AG08396 (cell line): ENCODE results near the gene PAGE2B.
"Not testable (repeated sequence)": the region's sequence is repeated elsewhere in the genome, so short reads cannot be mapped to it uniquely, and the experiment has no call there.

ENCODE experiments used
- DNase-seq: peaks from one replicate; pipeline ENCODE4 v3.0.0; 2012; ENCODE audit warnings: low spot score, mixed read lengths

Gene PAGE2B, protein sequence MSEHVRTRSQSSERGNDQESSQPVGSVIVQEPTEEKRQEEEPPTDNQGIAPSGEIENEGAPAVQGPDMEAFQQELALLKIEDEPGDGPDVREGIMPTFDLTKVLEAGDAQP

GRCh38 chrX:55074851-55075467, at the start of gene PAGE2B:
Gene PAGE2B (plus strand): TSS chrX:55075030. CDS start chrX:55076042, 1,012 bp downstream.
- DNase-seq: no peak

DNA sequence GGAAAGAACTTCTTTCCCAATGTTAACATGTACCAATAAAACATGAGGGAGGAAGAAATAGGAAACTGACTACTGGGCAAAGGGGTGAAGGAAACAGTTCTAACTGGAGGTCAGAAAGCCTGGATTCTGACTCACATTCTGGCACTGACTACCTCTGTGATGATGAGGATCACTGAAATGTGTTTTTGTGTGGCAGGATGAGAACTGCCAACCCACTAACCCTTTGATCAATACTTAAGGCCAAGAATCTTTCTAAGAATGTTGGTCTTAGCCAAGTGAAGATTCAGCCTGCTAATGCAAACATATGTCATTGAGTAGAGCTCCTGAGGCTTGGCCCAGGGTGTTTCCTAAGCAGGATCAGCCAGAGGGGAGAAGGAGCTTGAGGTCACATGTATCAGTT, 48.7 kb upstream of the PAGE2B start:
- DNase-seq: no peak

- no peak for DNase-seq
Measured at GRCh38 chrX:55026840-55027239, 48.0 kb upstream of the PAGE2B start.

DNA sequence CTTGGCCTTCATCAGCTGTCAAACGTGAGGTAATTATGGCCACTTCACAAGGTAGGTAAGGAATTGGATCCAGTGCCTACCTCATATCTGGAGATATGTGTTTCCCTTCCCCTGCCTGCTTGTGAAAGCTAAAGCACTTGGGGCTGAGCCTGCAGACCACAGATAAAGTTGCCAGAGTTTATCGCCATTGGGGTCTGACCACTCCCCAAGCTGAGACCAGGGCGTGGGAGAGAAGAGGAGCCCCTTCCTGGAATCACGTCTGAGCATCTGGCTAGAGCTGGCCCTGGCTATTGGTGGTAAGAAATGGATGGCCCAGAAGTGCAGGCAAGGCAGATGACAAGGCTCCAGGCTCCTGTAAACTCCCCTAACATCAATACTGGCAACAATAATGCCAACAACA, 46.8 kb upstream of the PAGE2B start:
- no peak for DNase-seq

GRCh38 chrX:55028611-55029010, 46.2 kb upstream of the PAGE2B start:
- no peak for DNase-seq

DNA sequence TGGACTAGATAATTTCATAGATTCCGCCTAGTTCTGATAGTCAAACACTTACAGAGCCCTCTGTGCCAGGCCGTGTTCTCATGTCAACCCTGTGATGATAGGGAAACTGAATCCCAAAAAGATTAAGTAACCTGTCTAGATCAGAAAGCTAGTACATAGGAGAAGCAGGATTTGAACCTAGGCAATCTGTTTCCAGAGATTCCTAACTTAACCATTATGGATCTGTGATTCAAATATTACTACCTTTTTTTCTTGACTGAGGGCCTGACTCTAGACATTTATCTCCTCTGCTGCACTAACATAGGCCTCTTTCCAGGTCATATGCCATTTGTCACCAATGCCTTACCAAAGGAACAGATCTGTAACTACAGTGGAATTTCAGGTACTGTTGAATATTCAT, 45.5 kb upstream of the PAGE2B start:
- DNase-seq: no peak

DNA sequence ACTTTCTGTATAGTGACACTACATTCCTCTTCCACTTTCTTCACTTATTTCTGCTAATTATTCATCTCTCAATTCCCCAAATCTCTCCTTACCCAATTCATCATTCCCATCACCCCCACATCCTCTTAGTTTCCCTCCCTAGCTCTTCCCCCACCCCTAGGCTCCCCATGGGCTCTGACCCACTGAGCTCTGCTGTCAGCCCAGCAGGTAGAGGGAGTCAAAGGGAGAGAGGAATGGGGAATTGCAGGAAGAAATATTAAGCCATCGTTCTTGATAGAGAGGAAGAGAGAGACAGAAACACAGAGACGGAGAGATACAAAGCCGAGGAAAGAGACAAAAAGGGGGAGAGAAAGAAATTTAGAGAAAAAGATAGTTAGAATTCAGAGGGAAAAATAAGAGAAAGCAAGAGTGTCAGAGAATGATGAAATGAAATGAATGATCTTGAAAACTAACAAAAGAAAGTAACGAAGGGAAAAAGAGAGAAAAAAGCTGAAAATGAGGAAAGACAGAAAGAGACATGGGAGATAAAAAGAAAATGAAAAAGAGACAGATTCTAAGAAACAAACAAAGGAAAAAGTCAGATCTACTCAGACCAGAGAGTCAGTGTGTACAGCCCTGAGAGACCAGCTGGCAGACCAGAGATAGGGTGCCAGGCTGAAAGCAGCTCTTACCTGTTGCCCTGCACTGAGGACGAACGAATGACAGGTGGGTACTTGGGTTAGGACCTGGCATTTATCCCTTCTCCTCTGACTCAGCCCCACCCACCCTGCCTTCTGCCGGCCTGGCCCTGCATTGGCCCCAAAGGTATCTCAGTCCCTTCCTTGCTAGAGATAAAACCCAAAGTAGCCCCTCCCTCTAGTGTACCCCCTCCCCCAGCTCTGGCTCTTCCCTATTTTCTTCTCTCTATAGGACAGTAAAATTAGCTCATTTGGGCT, 44.3 kb upstream of the PAGE2B start, which contains the start of gene ALAS2:
Gene ALAS2, minus strand, starts transcription at position 707 of the 935 bp plus-strand sequence. CDS start 4,977 bp downstream, outside the sequence.
- DNase-seq: no peak

DNA sequence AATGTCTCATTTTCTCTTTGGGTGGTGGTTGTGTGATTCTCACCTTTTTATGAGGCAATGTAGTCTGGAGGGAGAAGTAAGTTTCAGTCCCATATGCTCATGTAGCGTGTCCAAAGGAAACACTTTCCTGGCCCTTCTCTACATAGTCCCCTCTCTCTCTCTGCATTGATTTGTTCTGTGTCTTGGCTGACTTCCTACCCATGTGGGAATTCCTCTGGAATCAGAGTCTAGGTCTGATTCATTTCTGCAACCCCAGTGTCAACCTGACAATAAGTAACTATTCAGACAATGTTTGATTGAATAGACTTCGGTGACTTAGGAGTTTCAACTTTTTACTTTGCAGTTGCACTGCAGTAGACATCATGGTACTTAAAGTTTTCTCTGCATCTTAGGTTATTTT, 41.4 kb upstream of the PAGE2B start:
- no peak for DNase-seq

DNA sequence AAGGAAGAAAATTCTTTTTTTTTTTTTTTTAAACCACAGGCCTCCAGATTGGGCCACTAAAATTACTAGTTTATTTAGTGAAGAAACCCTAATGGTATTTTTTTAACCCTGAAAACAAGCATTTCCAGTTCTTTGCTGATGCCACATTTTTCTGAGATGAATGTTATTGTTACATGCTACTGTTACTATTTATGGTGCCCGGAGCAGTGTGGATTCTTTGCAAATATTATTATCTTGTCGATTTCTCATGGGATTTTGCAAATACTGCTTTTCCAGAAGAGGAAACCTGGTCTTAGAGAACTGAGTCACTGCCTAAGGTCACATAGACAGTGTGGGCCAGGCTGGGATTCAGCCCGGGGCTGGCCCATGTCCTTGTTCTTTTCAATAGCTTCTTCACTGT, 35.4 kb upstream of the PAGE2B start:
- DNase-seq: no peak

- DNase-seq: no peak
Measured at GRCh38 chrX:55041514-55041913, 33.3 kb upstream of the PAGE2B start.

DNA sequence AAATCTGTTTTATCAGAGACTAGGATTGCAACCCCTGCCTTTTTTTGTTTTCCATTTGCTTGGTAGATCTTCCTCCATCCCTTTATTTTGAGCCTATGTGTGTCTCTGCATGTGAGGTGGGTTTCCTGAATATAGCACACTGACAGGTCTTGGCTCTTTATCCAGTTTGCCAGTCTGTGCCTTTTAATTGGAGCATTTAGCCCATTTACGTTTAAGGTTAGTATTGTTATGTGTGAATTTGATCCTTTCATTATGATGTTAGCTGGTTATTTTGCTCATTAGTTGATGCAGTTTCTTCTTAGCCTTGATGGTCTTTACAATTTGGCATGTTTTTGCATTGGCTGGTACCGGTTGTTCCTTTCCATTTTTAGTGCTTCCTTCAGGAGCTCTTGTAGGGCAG, 24.2 kb upstream of the PAGE2B start:
- DNase-seq: not testable (repeated sequence)

DNA sequence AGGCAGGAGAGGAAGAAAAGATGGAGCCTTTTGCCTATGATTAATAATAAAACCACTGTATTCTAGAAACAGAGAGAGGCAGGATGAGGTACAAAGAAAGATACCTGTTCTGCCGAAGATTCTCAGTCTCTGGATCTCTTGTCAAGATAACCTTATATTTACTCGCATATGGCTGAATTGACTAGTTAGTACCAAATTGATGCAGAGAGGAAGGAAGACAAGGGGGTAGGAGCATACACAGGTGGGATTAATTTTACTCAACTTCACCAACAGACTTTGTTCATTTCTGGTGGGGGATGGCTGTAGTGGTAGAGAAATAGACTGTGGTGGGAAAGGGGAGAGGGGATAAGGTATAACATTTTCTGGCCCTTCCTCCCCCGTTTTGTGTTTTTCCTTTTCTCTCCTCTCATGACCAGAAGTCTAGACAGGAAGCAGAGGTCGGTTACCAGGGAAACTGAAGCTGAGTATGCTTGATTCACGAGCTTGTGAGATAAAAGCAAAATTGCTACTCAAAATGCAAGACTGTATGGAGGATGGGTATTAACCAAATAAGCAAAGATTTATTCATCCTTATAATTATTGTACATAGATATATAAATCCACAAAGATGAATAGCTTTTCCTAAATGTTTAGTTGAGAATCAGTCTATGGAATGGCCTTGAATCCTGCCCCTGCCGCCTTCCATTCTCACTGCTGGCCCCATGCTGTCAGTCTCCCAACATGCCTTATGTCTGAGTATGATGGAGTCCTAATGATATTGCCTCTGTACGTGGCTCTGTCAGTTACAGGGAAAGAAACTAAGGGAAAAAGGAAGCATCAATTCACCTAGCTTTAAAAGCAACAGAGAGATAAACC, 17.8 kb upstream of the PAGE2B start:
- no peak for DNase-seq

GRCh38 chrX:55057675-55058249, 17.1 kb upstream of the PAGE2B start:
- peak; percentile 32 for DNase-seq

GRCh38 chrX:55067180-55067579, 7.7 kb upstream of the PAGE2B start:
- DNase-seq: not testable (repeated sequence)

DNA sequence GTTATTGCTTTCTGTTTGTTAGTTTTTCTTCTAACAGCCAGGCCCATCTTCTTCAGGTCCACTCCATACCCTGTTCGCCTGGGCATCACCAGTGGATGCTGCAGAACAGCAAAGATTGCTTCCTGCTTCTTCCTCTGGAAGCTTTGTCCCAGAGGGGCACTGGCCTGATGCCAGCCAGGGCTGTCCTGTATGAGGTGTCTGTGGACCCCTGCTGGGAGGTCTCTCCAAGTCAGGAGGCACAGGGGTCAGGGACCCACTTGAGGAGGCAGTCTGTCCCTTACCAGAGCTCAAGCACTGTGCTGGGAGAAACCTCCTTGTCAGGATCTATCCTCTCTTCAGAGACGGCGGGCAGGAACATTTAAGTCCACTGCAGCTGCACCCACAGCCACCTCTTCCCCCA, 2.5 kb upstream of the PAGE2B start:
- DNase-seq: no peak

DNA sequence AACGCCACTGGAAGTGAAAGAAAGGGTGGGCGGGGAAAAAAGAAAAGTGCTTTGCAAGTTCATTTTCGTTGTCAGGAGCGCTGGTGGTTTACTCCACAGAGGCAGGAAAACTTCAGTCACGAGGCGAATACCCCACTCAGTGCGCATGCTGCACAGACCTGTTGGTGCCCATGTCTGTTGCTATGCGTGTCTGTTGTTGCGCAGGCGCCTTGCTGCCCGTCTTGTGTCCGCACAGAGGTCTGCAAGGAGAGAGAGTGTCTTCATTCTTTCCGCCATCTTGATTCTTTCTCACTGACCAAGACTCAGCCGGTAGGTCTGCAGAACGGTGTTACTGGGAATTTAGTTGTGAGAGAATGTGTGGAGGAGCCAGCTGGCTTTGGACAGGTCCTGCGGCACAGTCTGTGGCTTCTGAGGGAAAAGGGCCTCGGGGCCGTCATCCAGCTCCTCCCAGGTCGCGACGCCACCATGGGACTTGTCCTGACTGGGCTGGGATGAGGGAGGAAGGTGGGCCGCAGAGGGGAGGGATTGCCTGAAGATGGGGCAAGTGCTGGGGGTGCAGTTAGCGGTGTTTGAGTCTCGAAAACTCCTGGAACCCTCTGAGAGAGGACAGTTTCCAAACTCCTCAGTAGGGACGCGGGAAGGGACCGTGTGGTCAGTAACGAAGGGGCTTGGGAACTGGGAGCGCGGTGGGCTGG, 14.1 kb downstream of the PAGE2B start, which contains the start of gene PAGE2:
Gene PAGE2, plus strand, starts transcription at position 224 of the 695 bp plus-strand sequence. CDS start 1,003 bp downstream, outside the sequence.
- no peak for DNase-seq

DNA sequence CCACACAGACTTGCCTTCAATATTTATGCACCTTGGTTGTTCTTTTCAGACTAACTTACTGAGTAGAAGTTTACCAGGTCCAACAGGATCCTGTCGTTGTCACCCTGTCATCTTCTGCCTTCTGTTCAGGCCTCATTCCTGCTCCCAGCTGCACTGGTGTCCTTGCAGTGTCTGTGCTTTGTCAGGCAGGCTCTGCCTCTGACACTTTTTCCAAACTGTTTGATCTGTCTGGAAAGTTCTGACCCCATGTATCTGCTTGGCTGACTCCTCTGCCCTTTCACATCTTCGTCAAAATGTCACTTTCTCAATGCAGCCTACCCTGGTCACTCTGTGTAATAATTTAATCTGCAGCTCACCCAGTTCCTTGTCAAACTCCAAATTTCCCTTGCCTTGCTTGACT, 23.9 kb downstream of the PAGE2B start:
- no peak for DNase-seq

- DNase-seq: no peak
Measured at GRCh38 chrX:55099162-55099561, 24.3 kb downstream of the PAGE2B start.

DNA sequence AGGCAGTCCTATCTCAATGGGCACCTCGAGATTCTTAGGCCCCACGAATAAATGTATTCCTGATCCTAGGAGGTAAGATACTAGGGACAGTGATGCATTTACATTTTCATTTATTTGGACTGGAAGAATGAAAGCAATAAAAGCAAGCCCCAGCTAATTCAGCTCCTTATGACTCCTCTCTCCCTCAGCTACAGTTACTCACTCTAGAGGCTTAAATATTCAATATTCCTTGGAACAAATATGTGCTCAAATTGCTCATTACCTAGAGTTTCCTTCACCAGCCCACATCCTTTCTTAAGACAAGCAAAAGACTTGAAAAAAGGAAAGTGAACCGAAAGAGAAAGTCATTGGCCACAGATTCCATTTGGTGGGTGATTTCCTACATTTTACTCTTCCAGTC, 27.9 kb downstream of the PAGE2B start:
- no peak for DNase-seq

DNA sequence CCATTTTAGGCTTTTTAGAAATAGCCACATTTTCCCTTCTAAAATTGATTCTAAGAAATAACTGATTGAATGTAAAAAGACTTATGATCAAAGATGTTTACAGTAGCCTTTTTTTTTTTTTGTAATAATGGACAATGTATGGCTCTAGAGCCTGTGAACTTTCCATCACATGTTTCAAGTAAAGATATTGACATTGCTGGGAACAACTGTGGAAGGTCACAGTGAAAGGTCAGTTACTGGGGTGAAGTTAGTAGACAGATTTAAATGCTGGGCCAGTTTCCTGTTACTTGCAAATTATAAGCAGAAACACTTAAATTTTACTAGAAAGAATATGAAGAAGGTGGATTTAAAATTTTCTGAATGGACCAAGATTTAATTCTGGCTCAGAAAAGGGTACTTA, 32.4 kb downstream of the PAGE2B start:
- no peak for DNase-seq

GRCh38 chrX:55107911-55108310, 33.1 kb downstream of the PAGE2B start:
- DNase-seq: no peak
